SK-N-SH treated with all-trans-retinoic acid at 6 μM for 48 hours (cell line): Measurements from ENCODE around the gene ST3GAL3.
A peak's percentile ranks its signal among the peaks of the same experiment; 100 is the strongest.

Experiments
- ATAC-seq: fragments of 200-7000 bp; cut with Tn5 transposase; 3 replicates; pipeline ENCODE4 v1.9.1; 2020; ENCODE audit warnings: mild to moderate bottlenecking, moderate library complexity
- ARNTL ChIP-seq: fragments of 450-650 bp; formaldehyde crosslinking; IDR thresholded peaks from 2 replicates; pipeline ENCODE4 v1.5.0; 2020; ENCODE audit warnings: low read depth, mild to moderate bottlenecking, moderate library complexity, borderline replicate concordance
- BACH2 ChIP-seq: fragments of 250-450 bp; sonication (Bioruptor Pico); IDR thresholded peaks from 2 replicates; pipeline ENCODE4 v1.9.0; 2021; ENCODE audit warnings: mild to moderate bottlenecking, borderline replicate concordance
- CSDC2 ChIP-seq: fragments of 250-450 bp; sonication (Bioruptor Pico); IDR thresholded peaks from 2 replicates; pipeline ENCODE4 v1.5.0; 2020; ENCODE audit warnings: mild to moderate bottlenecking, moderate library complexity
- ESRRG ChIP-seq: fragments of 250-450 bp; sonication (Bioruptor Pico); IDR thresholded peaks from 2 replicates; pipeline ENCODE4 v1.6.1; 2021; ENCODE audit warnings: mild to moderate bottlenecking
- GLIS3 ChIP-seq: fragments of 250-450 bp; sonication (Bioruptor Pico); IDR thresholded peaks from 2 replicates; pipeline ENCODE4 v1.5.0; 2020; ENCODE audit warnings: mild to moderate bottlenecking, moderate library complexity
- ISL1 ChIP-seq: fragments of 250-450 bp; sonication (Bioruptor Pico); IDR thresholded peaks from 2 replicates; pipeline ENCODE4 v2.1.2; 2022; ENCODE audit warnings: mild to moderate bottlenecking, moderate library complexity
- OSR1 ChIP-seq: fragments of 250-450 bp; sonication (Bioruptor Pico); IDR thresholded peaks from 2 replicates; pipeline ENCODE4 v1.8.0; 2022; ENCODE audit warnings: moderate library complexity, mild to moderate bottlenecking, inconsistent platforms
- PPARA ChIP-seq: fragments of 250-450 bp; sonication (Bioruptor Pico); IDR thresholded peaks from 2 replicates; pipeline ENCODE4 v1.5.0; 2020; ENCODE audit warnings: mild to moderate bottlenecking, borderline replicate concordance
- RARB ChIP-seq: fragments of 250-450 bp; sonication (Bioruptor Pico); IDR thresholded peaks from 2 replicates; pipeline ENCODE4 v1.8.0; 2021; ENCODE audit warnings: mild to moderate bottlenecking, moderate library complexity
- SNAI2 ChIP-seq: fragments of 250-450 bp; sonication (Bioruptor Pico); IDR thresholded peaks from 2 replicates; pipeline ENCODE4 v1.5.0; 2020; ENCODE audit warnings: mild to moderate bottlenecking, moderate library complexity
- TCF4 ChIP-seq: fragments of 250-450 bp; sonication (Bioruptor Pico); IDR thresholded peaks from 2 replicates; pipeline ENCODE4 v1.8.0; 2021; ENCODE audit warnings: mild to moderate bottlenecking, moderate library complexity, borderline replicate concordance
- TSHZ2 ChIP-seq: fragments of 250-450 bp; sonication (Bioruptor Pico); IDR thresholded peaks from 2 replicates; pipeline ENCODE4 v1.5.0; 2020; ENCODE audit warnings: mild to moderate bottlenecking, moderate library complexity
- ZC3H10 ChIP-seq: fragments of 250-450 bp; sonication (Bioruptor Pico); IDR thresholded peaks from 2 replicates; pipeline ENCODE4 v1.5.1; 2021; ENCODE audit warnings: mild to moderate bottlenecking, moderate library complexity
- ZFP3 ChIP-seq: fragments of 250-450 bp; sonication (Bioruptor Pico); IDR thresholded peaks from 2 replicates; pipeline ENCODE4 v1.5.0; 2020; ENCODE audit warnings: mild to moderate bottlenecking, moderate library complexity
- ZFP30 ChIP-seq: fragments of 450-650 bp; formaldehyde crosslinking; IDR thresholded peaks from 2 replicates; pipeline ENCODE4 v1.5.0; 2022; ENCODE audit warnings: mild to moderate bottlenecking, moderate library complexity
- ZNF565 ChIP-seq: fragments of 450-650 bp; formaldehyde crosslinking; conservative IDR thresholded peaks from 2 replicates; pipeline ENCODE4 v1.5.0; 2020; ENCODE audit warnings: low read depth, mild to moderate bottlenecking, moderate library complexity
- ZNF70 ChIP-seq: fragments of 450-650 bp; formaldehyde crosslinking; IDR thresholded peaks from 2 replicates; pipeline ENCODE4 v1.5.0; 2020; ENCODE audit warnings: mild to moderate bottlenecking, moderate library complexity
- ZNF8 ChIP-seq: fragments of 450-650 bp; formaldehyde crosslinking; IDR thresholded peaks from 2 replicates; pipeline ENCODE4 v1.5.0; 2020; ENCODE audit warnings: mild to moderate bottlenecking, moderate library complexity
- TF ChIP-seq, protein P1 (sequence below): fragments of 250-450 bp; sonication (Bioruptor Pico); IDR thresholded peaks from 2 replicates; pipeline ENCODE4 v1.5.1; 2021; ENCODE audit warnings: mild to moderate bottlenecking, moderate library complexity
- TF ChIP-seq, protein P2 (sequence below): fragments of 250-450 bp; sonication (Bioruptor Pico); IDR thresholded peaks from 2 replicates; pipeline ENCODE4 v1.8.0; 2020; ENCODE audit warnings: mild to moderate bottlenecking, moderate library complexity, borderline replicate concordance
- TF ChIP-seq, protein P3 (sequence below): fragments of 250-450 bp; sonication (Bioruptor Pico); IDR thresholded peaks from 2 replicates; pipeline ENCODE4 v1.5.1; 2020; ENCODE audit warnings: low read depth, mild to moderate bottlenecking, moderate library complexity
- TF ChIP-seq, protein P4 (sequence below): fragments of 250-450 bp; sonication (Bioruptor Pico); IDR thresholded peaks from 2 replicates; pipeline ENCODE4 v1.8.0; 2021; ENCODE audit warnings: low read depth, mild to moderate bottlenecking, moderate library complexity, borderline replicate concordance

ST3GAL3 gene

GRCh38 chr1:43934986-43935324 is 227.6 kb downstream of the ST3GAL3 start:
- ATAC-seq, result no peak; the same call in 2 of the 3 replicates
- TF ChIP-seq, protein P1, sequence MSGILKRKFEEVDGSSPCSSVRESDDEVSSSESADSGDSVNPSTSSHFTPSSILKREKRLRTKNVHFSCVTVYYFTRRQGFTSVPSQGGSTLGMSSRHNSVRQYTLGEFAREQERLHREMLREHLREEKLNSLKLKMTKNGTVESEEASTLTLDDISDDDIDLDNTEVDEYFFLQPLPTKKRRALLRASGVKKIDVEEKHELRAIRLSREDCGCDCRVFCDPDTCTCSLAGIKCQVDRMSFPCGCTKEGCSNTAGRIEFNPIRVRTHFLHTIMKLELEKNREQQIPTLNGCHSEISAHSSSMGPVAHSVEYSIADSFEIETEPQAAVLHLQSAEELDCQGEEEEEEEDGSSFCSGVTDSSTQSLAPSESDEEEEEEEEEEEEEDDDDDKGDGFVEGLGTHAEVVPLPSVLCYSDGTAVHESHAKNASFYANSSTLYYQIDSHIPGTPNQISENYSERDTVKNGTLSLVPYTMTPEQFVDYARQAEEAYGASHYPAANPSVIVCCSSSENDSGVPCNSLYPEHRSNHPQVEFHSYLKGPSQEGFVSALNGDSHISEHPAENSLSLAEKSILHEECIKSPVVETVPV (CRISPR knock-in tag), result no peak
- TF ChIP-seq ZNF565 (CRISPR knock-in tag) (no peak), RARB (CRISPR knock-in tag) (no peak), ESRRG (CRISPR knock-in tag) (no peak), CSDC2 (no peak), TCF4 (no peak), BACH2 (no peak), ISL1 (no peak)

GRCh38 chr1:43935711-43936427 is 228.5 kb downstream of the ST3GAL3 start:
- ATAC-seq, result no peak
- TF ChIP-seq PPARA (CRISPR knock-in tag) (no peak), ZNF70 (CRISPR knock-in tag) (0 out of 2 replicates have a peak, but pooled peaks have one; percentile 12), ZNF8 (CRISPR knock-in tag) (no peak), TSHZ2 (no peak)

DNA sequence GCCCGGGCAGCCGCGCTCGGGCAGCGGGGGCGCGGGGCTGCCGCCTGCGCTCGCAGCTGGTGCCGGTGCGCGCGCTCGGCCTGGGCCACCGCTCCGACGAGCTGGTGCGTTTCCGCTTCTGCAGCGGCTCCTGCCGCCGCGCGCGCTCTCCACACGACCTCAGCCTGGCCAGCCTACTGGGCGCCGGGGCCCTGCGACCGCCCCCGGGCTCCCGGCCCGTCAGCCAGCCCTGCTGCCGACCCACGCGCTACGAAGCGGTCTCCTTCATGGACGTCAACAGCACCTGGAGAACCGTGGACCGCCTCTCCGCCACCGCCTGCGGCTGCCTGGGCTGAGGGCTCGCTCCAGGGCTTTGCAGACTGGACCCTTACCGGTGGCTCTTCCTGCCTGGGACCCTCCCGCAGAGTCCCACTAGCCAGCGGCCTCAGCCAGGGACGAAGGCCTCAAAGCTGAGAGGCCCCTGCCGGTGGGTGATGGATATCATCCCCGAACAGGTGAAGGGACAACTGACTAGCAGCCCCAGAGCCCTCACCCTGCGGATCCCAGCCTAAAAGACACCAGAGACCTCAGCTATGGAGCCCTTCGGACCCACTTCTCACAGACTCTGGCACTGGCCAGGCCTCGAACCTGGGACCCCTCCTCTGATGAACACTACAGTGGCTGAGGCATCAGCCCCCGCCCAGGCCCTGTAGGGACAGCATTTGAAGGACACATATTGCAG is 229.3 kb downstream of the ST3GAL3 start:
- TF ChIP-seq ZFP3 (CRISPR knock-in tag) (no peak), ARNTL (CRISPR knock-in tag) (no peak), PPARA (CRISPR knock-in tag) (no peak), ISL1 (no peak), BACH2 (no peak), GLIS3 (CRISPR knock-in tag) (no peak), ZNF70 (CRISPR knock-in tag) (no peak), TCF4 (no peak), SNAI2 (no peak), CSDC2 (no peak), ESRRG (CRISPR knock-in tag) (no peak)
- TF ChIP-seq, protein P1 (CRISPR knock-in tag), result no peak
- TF ChIP-seq, protein P2, sequence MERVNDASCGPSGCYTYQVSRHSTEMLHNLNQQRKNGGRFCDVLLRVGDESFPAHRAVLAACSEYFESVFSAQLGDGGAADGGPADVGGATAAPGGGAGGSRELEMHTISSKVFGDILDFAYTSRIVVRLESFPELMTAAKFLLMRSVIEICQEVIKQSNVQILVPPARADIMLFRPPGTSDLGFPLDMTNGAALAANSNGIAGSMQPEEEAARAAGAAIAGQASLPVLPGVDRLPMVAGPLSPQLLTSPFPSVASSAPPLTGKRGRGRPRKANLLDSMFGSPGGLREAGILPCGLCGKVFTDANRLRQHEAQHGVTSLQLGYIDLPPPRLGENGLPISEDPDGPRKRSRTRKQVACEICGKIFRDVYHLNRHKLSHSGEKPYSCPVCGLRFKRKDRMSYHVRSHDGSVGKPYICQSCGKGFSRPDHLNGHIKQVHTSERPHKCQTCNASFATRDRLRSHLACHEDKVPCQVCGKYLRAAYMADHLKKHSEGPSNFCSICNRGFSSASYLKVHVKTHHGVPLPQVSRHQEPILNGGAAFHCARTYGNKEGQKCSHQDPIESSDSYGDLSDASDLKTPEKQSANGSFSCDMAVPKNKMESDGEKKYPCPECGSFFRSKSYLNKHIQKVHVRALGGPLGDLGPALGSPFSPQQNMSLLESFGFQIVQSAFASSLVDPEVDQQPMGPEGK (CRISPR knock-in tag), result no peak
- ATAC-seq, result peak; percentile 27

DNA sequence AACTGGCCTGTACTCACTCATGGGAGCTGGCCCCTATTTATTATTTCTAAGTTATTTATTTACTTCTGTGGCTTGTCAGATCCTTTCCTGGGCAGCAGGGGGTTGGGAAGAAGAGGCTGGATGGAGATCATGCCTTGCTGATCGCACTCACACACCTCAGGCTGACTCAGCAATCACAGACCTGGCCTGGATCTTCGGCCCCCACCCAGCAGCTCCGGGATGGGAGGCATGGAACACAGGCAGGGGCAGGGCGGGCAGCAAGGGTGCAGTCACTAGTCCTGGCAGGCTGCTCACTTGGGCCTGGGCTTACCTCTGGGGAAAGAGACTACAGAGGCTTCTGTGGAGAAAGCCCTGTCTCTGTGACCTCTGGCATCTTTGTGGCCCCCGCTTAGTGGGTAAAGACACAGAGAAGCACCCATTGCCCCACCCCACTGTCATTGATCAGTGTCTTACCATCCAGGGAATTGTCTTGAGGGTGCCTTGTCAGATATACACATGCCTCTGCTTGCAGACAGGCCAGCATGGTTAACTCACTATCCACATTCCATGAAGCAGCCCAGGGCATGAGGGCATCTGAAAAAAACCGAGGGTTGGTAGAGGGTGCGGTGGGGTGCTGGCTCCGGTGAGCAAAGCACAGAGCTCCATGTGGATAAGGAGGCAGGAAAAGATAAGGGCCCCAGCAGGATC is 230.0 kb downstream of the ST3GAL3 start:
- ATAC-seq, result no peak
- TF ChIP-seq ZC3H10 (CRISPR knock-in tag) (no peak), PPARA (CRISPR knock-in tag) (no peak), RARB (CRISPR knock-in tag) (no peak), ISL1 (no peak), BACH2 (no peak), TCF4 (no peak), ZNF70 (CRISPR knock-in tag) (no peak), SNAI2 (no peak), CSDC2 (no peak), ZFP30 (CRISPR knock-in tag) (no peak), OSR1 (CRISPR knock-in tag) (no peak), ESRRG (CRISPR knock-in tag) (no peak)
- TF ChIP-seq, protein P3, sequence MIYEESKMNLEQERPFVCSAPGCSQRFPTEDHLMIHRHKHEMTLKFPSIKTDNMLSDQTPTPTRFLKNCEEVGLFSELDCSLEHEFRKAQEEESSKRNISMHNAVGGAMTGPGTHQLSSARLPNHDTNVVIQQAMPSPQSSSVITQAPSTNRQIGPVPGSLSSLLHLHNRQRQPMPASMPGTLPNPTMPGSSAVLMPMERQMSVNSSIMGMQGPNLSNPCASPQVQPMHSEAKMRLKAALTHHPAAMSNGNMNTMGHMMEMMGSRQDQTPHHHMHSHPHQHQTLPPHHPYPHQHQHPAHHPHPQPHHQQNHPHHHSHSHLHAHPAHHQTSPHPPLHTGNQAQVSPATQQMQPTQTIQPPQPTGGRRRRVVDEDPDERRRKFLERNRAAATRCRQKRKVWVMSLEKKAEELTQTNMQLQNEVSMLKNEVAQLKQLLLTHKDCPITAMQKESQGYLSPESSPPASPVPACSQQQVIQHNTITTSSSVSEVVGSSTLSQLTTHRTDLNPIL, result no peak
- TF ChIP-seq, protein P4, sequence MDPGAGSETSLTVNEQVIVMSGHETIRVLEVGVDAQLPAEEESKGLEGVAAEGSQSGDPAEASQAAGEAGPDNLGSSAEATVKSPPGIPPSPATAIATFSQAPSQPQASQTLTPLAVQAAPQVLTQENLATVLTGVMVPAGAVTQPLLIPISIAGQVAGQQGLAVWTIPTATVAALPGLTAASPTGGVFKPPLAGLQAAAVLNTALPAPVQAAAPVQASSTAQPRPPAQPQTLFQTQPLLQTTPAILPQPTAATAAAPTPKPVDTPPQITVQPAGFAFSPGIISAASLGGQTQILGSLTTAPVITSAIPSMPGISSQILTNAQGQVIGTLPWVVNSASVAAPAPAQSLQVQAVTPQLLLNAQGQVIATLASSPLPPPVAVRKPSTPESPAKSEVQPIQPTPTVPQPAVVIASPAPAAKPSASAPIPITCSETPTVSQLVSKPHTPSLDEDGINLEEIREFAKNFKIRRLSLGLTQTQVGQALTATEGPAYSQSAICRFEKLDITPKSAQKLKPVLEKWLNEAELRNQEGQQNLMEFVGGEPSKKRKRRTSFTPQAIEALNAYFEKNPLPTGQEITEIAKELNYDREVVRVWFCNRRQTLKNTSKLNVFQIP (CRISPR knock-in tag), result no peak
